Keratinocyte (primary cell): Measurements from ENCODE around the gene MAP3K2. TPM values are rescaled to one million over a fixed set of nuclear protein-coding genes. Genes with fewer than 3 reads are reported as not detected.

Source experiments
- DNase-seq: peaks from one replicate; pipeline ENCODE4 v3.0.0-alpha.2; 2011; ENCODE audit warnings: low read depth, missing footprints, low spot score
- FAIRE-seq: peaks from 2 replicates; lab custom pipeline; 2011; peaks lifted over from hg19 to GRCh38; lab: Jason Lieb, UNC
- H2AFZ ChIP-seq: 2 replicates; pipeline ENCODE4 v1.6.0; 2012; ENCODE audit warnings: low read length, control low read depth, inconsistent platforms; ENCODE audit not compliant: control insufficient read depth
- H3K27ac ChIP-seq: 2 replicates; pipeline ENCODE4 v1.5.1; 2011; ENCODE audit warnings: low read length; ENCODE audit not compliant: control insufficient read depth, insufficient read depth
- H3K27me3 ChIP-seq: 3 replicates; pipeline ENCODE4 v1.6.0; 2011; ENCODE audit warnings: low read length; ENCODE audit not compliant: control insufficient read depth, insufficient read depth; ENCODE audit errors: extremely low read depth
- H3K36me3 ChIP-seq, 2 experiments: 2 replicates in 1 of 2; 3 replicates in 1 of 2; pipeline ENCODE4 v1.5.1; 2011; ENCODE audit warnings: low read length in 2 of 2, mild to moderate bottlenecking in 1 of 2; ENCODE audit not compliant: control insufficient read depth in 2 of 2, insufficient read depth in 2 of 2; ENCODE audit errors: extremely low read depth in 1 of 2
- H3K4me1 ChIP-seq: 3 replicates; pipeline ENCODE4 v1.5.1; 2011; ENCODE audit warnings: low read length; ENCODE audit not compliant: control insufficient read depth, insufficient read depth; ENCODE audit errors: extremely low read depth
- H3K4me2 ChIP-seq: 3 replicates; pipeline ENCODE4 v1.6.0; 2011; ENCODE audit warnings: low read depth, low read length; ENCODE audit not compliant: control insufficient read depth, insufficient read depth; ENCODE audit errors: extremely low read depth
- H3K4me3 ChIP-seq, 3 experiments: fragments of 200-600 bp in 1 of 3; sonication (generic) in 1 of 3; 2 replicates in 2 of 3; 3 replicates in 1 of 3; pipeline ENCODE4 v1.5.1; 2011 to 2016; ENCODE audit warnings: low read length in 3 of 3, mild to moderate bottlenecking in 3 of 3, control low read depth in 2 of 3, inconsistent platforms in 1 of 3, low read depth in 1 of 3, mixed read lengths in 1 of 3, mixed run types in 1 of 3, moderate library complexity in 1 of 3; ENCODE audit not compliant: control insufficient read depth in 2 of 3, insufficient read depth in 2 of 3; ENCODE audit errors: extremely low read depth in 1 of 3
- H3K79me2 ChIP-seq: 2 replicates; pipeline ENCODE4 v1.6.0; 2012; ENCODE audit warnings: low read length; ENCODE audit not compliant: control insufficient read depth, insufficient read depth
- H3K9ac ChIP-seq: 3 replicates; pipeline ENCODE4 v1.6.0; 2011; ENCODE audit warnings: low read length; ENCODE audit not compliant: control insufficient read depth, insufficient read depth; ENCODE audit errors: extremely low read depth
- H3K9me1 ChIP-seq: 3 replicates; pipeline ENCODE4 v1.6.0; 2011; ENCODE audit warnings: low read length; ENCODE audit not compliant: control insufficient read depth, insufficient read depth; ENCODE audit errors: extremely low read depth
- H3K9me3 ChIP-seq: 2 replicates; pipeline ENCODE4 v1.5.1; 2012; ENCODE audit warnings: low read depth, low read length; ENCODE audit not compliant: control insufficient read depth
- H4K20me1 ChIP-seq: 3 replicates; pipeline ENCODE4 v1.6.0; 2011; ENCODE audit warnings: low read length; ENCODE audit not compliant: control insufficient read depth, insufficient read depth; ENCODE audit errors: extremely low read depth
- EZH2 ChIP-seq: IDR thresholded peaks from one replicate; pipeline ENCODE4 v1.6.1; 2012; ENCODE audit warnings: inconsistent platforms, mild to moderate bottlenecking, low read length, moderate library complexity
- dilution Hi-C: fragments of 300-500 bp; cut with MboI; formaldehyde crosslinking; loops from one replicate; pipeline ENCODE4 v1.7.0; 2020; ENCODE audit warnings: low sequenced_read_pairs; ENCODE audit not compliant: extremely low pct_ligation_motif_present
- polyA plus RNA-seq, 5 experiments: library from polyadenylated mRNA; depleted of rRNA in 3 of 5; stranded (reverse) in 3 of 5; stranded (forward) in 1 of 5; unstranded in 1 of 5; fragments of >200 nt; gene quantifications; 1 replicate in 1 of 5; 2 replicates in 3 of 5; 3 replicates in 1 of 5; pipeline versions ENCODE4 v1.2.1 to v1.2.3, GENCODE V29; 2011 to 2012; ENCODE audit warnings: missing spikeins in 2 of 5, low read depth in 1 of 5, low replicate concordance in 1 of 5
- TF ChIP-seq, protein P1 (sequence below), 3 experiments: IDR thresholded peaks in 1 of 3; conservative IDR thresholded peaks in 1 of 3; optimal IDR thresholded peaks in 1 of 3; 2 replicates in 2 of 3; 3 replicates in 1 of 3; pipeline versions ENCODE3 to v1.5.1; 2011; ENCODE audit warnings: low read length in 3 of 3, mild to moderate bottlenecking in 3 of 3, moderate library complexity in 2 of 3, control low read depth in 1 of 3, inconsistent platforms in 1 of 3; ENCODE audit not compliant: insufficient read depth in 2 of 3; ENCODE audit errors: extremely low read depth in 1 of 3

MAP3K2 gene
- polyA plus RNA-seq, 1 donor (not counting 4 experiments of a cell fraction or from before 2014, with no cell fraction given), result 11.9 TPM

DNA sequence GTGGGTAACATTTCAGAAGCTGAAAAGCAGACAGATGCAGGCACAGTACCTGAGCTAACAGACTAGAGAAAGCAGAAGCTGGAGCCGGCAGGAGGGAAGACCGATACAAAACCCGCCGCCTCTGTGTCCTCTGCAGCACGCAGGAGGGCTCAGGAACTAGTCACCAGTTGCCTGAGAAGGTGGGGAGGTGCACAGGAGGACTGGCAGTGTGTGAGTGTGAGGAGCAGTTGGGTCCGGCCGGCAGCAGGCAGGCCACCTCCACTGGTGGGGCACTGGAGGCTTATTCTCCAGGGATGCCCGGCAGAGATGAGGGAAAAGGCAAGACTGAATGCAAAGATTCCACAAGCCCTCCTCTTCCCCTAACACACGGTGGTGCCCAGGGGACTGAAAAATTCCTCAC lies 112.0 kb downstream of the MAP3K2 start:
- dilution Hi-C loops, result no loop called here
- H3K9me3 ChIP-seq, result no peaks in the 10 kb centered on the region
- DNase-seq (no peak), FAIRE-seq (no peak)
- H3K27ac ChIP-seq, result no peak overlapping the region
- no peak overlapping the region for H3K9ac ChIP-seq
- H2AFZ ChIP-seq, result no peak overlapping the region
- H3K27me3 ChIP-seq, result no peaks in the 10 kb centered on the region
- no peak overlapping the region for H3K4me2 ChIP-seq
- H3K79me2 ChIP-seq, result no peaks in the 10 kb centered on the region
- TF ChIP-seq EZH2, result no peak
- TF ChIP-seq, protein P1, sequence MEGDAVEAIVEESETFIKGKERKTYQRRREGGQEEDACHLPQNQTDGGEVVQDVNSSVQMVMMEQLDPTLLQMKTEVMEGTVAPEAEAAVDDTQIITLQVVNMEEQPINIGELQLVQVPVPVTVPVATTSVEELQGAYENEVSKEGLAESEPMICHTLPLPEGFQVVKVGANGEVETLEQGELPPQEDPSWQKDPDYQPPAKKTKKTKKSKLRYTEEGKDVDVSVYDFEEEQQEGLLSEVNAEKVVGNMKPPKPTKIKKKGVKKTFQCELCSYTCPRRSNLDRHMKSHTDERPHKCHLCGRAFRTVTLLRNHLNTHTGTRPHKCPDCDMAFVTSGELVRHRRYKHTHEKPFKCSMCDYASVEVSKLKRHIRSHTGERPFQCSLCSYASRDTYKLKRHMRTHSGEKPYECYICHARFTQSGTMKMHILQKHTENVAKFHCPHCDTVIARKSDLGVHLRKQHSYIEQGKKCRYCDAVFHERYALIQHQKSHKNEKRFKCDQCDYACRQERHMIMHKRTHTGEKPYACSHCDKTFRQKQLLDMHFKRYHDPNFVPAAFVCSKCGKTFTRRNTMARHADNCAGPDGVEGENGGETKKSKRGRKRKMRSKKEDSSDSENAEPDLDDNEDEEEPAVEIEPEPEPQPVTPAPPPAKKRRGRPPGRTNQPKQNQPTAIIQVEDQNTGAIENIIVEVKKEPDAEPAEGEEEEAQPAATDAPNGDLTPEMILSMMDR (optimal IDR thresholded peaks at IDR 0.05 in 1 of 3, IDR thresholded peaks at IDR 0.05 in 1 of 3, conservative IDR thresholded peaks at IDR 0.05 in 1 of 3; ENCODE audit: extremely low read depth in 1 of 3, insufficient read depth in 2 of 3, low read length in 3 of 3), result no peak
- H3K4me1 ChIP-seq, result no peaks in the 10 kb centered on the region
- no peak overlapping the region for H3K4me3 ChIP-seq
- peaks cover 21 to 42% of the 10 kb centered on the region in 2 experiments for H3K36me3 ChIP-seq
- no peaks in the 10 kb centered on the region for H4K20me1 ChIP-seq
- H3K9me1 ChIP-seq, result no peaks in the 10 kb centered on the region

GRCh38 chr2:127275356-127275755 lies 112.4 kb downstream of the MAP3K2 start:
- no peaks in the 10 kb centered on the region for H4K20me1 ChIP-seq
- no peak overlapping the region for H3K4me3 ChIP-seq
- H3K9ac ChIP-seq, result no peak overlapping the region
- H3K4me1 ChIP-seq, result no peaks in the 10 kb centered on the region
- H3K27ac ChIP-seq, result no peak overlapping the region
- no peaks in the 10 kb centered on the region for H3K27me3 ChIP-seq
- dilution Hi-C loops, result no loop called here
- FAIRE-seq, result no peak
- no peak overlapping the region for H2AFZ ChIP-seq
- no peaks in the 10 kb centered on the region for H3K9me1 ChIP-seq
- TF ChIP-seq, protein P1 (optimal IDR thresholded peaks at IDR 0.05 in 1 of 3, IDR thresholded peaks at IDR 0.05 in 1 of 3, conservative IDR thresholded peaks at IDR 0.05 in 1 of 3; ENCODE audit: extremely low read depth in 1 of 3, insufficient read depth in 2 of 3, low read length in 3 of 3), result no peak
- TF ChIP-seq EZH2, result no peak
- no peak for DNase-seq
- no peaks in the 10 kb centered on the region for H3K79me2 ChIP-seq
- no peak overlapping the region for H3K4me2 ChIP-seq
- H3K36me3 ChIP-seq, result peaks cover 24 to 45% of the 10 kb centered on the region in 2 experiments
- no peaks in the 10 kb centered on the region for H3K9me3 ChIP-seq
